Pancreas (tissue), 10 donors: ENCODE data around the gene GPRASP3. TPM values are rescaled to one million over a fixed set of nuclear protein-coding genes. Genes with fewer than 3 reads are reported as not detected.

Experiments used
- ATAC-seq, 4 donors: fragments of 200-7000 bp; cut with Tn5 transposase; one replicate each; pipeline versions ENCODE4 v1.8.0 to v1.9.1; 2020; ENCODE audit warnings: mild to moderate bottlenecking in 4 of 4, moderate library complexity in 4 of 4
- DNase-seq, 6 donors: peaks; one replicate each; pipeline ENCODE4 v3.0.0-alpha.2; 2020
- FAIRE-seq: peaks from 2 replicates; lab custom pipeline; 2012; peaks lifted over from hg19 to GRCh38; lab: Jason Lieb, UNC
- H3K27ac ChIP-seq, 4 donors: fragments of 200-600 bp; sonication (generic); 1 replicate in 3 of 4; 2 replicates in 1 of 4; pipeline versions ENCODE4 v1.5.0 to v1.8.0; 2020
- H3K27me3 ChIP-seq, 4 donors: fragments of 200-600 bp; one replicate each; pipeline ENCODE4 v1.8.0; 2021
- H3K36me3 ChIP-seq, 3 donors: fragments of 200-600 bp; sonication (generic) in 1 of 3; one replicate each; pipeline versions ENCODE4 v1.5.0 to v1.8.0; 2020 to 2021
- H3K4me1 ChIP-seq, 3 donors: fragments of 200-600 bp; one replicate each; pipeline ENCODE4 v1.8.0; 2021
- H3K4me3 ChIP-seq, 4 donors: fragments of 200-600 bp; sonication (generic) in 2 of 4; one replicate each; pipeline versions ENCODE4 v1.5.0 to v1.8.0; 2020 to 2021
- H3K9me3 ChIP-seq, 4 donors: fragments of 200-600 bp; one replicate each; pipeline ENCODE4 v1.8.0; 2021
- WGBS, 2 donors: extraction: QIAGEN DNeasy Blood & Tissue Kit; methylation state at CpG; one replicate each; pipeline ENCODE4 v1.1.7; 2013; 5-methylcytosine and 5-hydroxymethylcytosine counted together
- intact Hi-C, 3 donors: fragments of 100-400 bp; cut with DNase I; formaldehyde crosslinking; loops; one replicate each; pipeline versions ENCODE4 v1.11.1 to v1.14.2; 2022
- polyA plus RNA-seq, 2 donors: library from polyadenylated mRNA; stranded (reverse); fragments of 200-250 nt; gene quantifications; one replicate each; pipeline ENCODE4 v1.2.3, GENCODE V29; 2013
- total RNA-seq, 6 donors: library from RNA; stranded (reverse); fragmentation: NEBNext Ultra II Directional in 4 of 6; extraction: Animal tissue kit (Norgen Biotek cat#: 25700) in 4 of 6; gene quantifications; one replicate each; pipeline versions ENCODE4 v1.2.1 to v1.2.4, GENCODE V29; 2021 to 2023
- TF ChIP-seq, protein P1 (sequence below), 4 donors: fragments of 200-600 bp; sonication (generic) in 3 of 4; IDR thresholded peaks; one replicate each; pipeline versions ENCODE4 v1.5.0 to v1.8.0; 2021; ENCODE audit warnings: antibody characterized with exemption in 4 of 4
- donor health status: healthy with polysubstance abuse.
- donor health status: DM: no; HTN: no; CAD: no; lungs with moderate emphysema.
- donor health status: DM: no; HTN: no; CAD: no.
- donor health status: control.
- donor health status: control.
- donor health status: Bipolar disorder and iron deficiency.
- donor health status: DM: yes; HTN: yes; CAD: no.
- donor health status: DM: no; HTN: no; CAD: no.
- donor health status: DM: no; HTN: no; CAD: no.
- donor health status: DM: yes; HTN: yes; CAD: no.

The GPRASP3 gene
- total and polyA plus RNA-seq, 8 donors, result 0.57 to 3.6 (median 2.5) TPM

DNA sequence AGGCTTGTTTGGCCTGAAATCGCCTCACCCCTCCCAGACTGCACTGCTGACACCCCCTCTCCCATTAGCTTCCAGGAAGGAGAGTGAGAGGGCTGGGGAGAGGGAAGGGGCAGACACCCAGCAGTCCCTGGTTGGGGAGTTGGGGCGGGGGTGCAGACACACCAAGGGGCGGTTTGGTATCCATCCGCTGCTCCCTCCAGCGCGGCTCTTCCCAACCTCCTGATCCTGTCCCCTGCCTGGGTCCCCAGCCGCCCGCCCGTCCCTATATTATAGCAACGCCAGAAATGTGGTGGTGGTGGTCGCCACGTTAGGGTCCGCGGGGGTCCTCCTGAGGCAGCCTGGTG, 24.9 kb downstream of the GPRASP3 start:
- H3K4me1 ChIP-seq, result no peaks in the 10 kb centered on the region
- TF ChIP-seq, protein P1, sequence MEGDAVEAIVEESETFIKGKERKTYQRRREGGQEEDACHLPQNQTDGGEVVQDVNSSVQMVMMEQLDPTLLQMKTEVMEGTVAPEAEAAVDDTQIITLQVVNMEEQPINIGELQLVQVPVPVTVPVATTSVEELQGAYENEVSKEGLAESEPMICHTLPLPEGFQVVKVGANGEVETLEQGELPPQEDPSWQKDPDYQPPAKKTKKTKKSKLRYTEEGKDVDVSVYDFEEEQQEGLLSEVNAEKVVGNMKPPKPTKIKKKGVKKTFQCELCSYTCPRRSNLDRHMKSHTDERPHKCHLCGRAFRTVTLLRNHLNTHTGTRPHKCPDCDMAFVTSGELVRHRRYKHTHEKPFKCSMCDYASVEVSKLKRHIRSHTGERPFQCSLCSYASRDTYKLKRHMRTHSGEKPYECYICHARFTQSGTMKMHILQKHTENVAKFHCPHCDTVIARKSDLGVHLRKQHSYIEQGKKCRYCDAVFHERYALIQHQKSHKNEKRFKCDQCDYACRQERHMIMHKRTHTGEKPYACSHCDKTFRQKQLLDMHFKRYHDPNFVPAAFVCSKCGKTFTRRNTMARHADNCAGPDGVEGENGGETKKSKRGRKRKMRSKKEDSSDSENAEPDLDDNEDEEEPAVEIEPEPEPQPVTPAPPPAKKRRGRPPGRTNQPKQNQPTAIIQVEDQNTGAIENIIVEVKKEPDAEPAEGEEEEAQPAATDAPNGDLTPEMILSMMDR (IDR thresholded peaks at IDR 0.05), result no peak
- no peaks in the 10 kb centered on the region for H3K36me3 ChIP-seq
- ATAC-seq, result peak in 1 of 4 donors; percentile 30
- DNase-seq, result peak in 1 of 6 donors; percentile 54
- no peak overlapping the region for H3K27ac ChIP-seq
- no peaks in the 10 kb centered on the region for H3K9me3 ChIP-seq
- no peaks in the 10 kb centered on the region for H3K27me3 ChIP-seq
- WGBS, 2 donors, result 43 to 46% methylated on average over 12 to 14 of the region's 14 CpGs
- intact Hi-C loops, result no loop called here
- peak overlapping the region in 3 of 4 donors; percentile 12 to 50 (median 42) for H3K4me3 ChIP-seq
- FAIRE-seq, result no peak

DNA sequence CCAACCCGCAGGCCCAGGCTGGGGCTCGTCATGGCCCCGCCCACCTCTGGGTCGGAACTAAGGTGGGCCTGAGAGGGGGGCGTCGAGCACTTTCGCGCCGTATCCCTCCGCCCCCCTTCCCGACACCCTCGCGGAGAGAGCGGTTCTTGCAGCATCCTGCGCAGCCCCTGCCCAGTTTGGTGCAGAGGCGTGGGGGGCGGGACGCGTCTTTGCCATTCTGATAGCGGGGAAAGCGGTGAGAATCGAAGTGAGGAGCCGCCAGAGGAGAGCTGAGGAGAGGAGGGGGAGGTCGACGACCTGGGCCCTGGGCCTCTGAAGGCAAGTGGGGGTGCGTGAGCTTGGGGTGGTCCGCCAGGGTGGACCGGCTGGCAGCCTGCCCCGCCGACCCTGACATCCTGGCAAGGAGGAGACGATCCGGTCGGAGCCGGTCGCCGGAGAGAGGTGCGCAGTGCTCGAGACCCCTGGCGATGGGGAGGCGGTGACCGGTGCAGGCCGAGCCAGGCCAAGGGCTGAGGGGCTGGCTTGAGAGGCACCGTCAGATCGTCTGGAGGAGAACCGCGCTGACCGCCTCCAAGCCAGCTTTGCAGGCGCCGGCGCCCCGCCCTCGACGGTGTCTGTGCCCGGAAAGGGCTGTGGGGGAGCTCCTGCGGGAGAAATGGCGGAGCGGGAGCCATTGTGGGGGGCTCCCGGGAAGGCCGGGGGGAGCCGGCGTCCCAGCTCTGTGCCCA, 25.5 kb downstream of the GPRASP3 start:
- ATAC-seq (peak; percentile 71 to 93 (median 84)), DNase-seq (peak; percentile 15 to 79 (median 40)), FAIRE-seq (no peak)
- TF ChIP-seq, protein P1 (IDR thresholded peaks at IDR 0.05), result no peak
- intact Hi-C loops, result no loop called here
- no peaks in the 10 kb centered on the region for H3K4me1 ChIP-seq
- peak overlapping the region; percentile 12 to 50 (median 36) for H3K4me3 ChIP-seq
- H3K9me3 ChIP-seq, result no peaks in the 10 kb centered on the region
- WGBS, 2 donors, result 2 to 29% methylated on average over 38 to 61 of the region's 61 CpGs
- no peaks in the 10 kb centered on the region for H3K27me3 ChIP-seq
- H3K36me3 ChIP-seq, result no peaks in the 10 kb centered on the region
- no peak overlapping the region for H3K27ac ChIP-seq

DNA sequence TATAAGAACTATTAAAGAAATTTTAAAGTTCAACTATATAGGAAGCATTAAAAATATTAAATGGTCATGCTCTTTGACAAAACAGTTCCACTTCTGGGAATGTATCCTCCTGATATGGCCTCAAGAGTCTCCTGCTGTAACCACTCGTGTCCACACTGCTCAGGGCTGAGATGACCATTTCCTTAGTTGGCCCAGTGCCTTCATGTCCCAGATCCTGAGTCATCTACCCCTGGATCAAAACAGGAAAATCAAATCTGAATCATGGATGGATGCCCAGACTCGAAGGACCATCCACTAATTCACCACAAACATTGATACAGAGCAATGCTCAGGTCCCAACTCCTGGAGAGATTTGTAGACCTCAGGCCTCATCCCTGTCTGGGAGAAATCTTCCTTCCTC, 44.7 kb downstream of the GPRASP3 start:
- WGBS, 2 donors, result 52 to 74% methylated on average over 2 of the region's 2 CpGs
- Histone ChIP-seq H3K4me1 (peaks cover 0 to 5% (median 0%) of the 10 kb centered on the region in 3 donors), H3K4me3 (no peak overlapping the region), H3K27ac (no peak overlapping the region), H3K9me3 (no peaks in the 10 kb centered on the region), H3K27me3 (no peaks in the 10 kb centered on the region), H3K36me3 (no peaks in the 10 kb centered on the region)
- intact Hi-C loops, result no loop called here
- ATAC-seq (no peak), DNase-seq (no peak), FAIRE-seq (no peak)
- TF ChIP-seq, protein P1 (IDR thresholded peaks at IDR 0.05), result no peak

DNA sequence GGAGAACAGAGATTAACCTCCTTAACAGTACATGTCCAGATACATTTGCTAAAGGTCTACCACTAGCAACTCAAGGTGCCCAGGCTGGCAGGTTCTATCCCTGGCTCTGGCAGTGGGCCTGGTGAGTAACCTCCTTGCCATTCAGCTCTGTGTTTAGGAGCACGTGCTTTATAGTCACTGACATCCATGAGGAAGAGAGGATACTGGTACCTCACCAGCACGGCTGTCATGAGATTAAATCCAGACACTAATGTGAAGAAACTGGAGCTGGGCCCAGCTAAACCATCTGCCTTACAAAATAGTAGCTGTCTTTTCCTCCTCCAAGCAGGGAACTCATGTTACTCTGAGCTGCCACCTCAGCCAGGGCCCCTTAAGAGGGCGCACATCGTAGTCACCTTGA, 45.3 kb downstream of the GPRASP3 start:
- Histone ChIP-seq H3K4me1 (peaks cover 0 to 5% (median 0%) of the 10 kb centered on the region in 3 donors), H3K27ac (no peak overlapping the region), H3K27me3 (no peaks in the 10 kb centered on the region), H3K36me3 (no peaks in the 10 kb centered on the region), H3K9me3 (no peaks in the 10 kb centered on the region), H3K4me3 (no peak overlapping the region)
- FAIRE-seq (no peak), ATAC-seq (no peak), DNase-seq (no peak)
- TF ChIP-seq, protein P1 (IDR thresholded peaks at IDR 0.05), result no peak
- intact Hi-C loops, result no loop called here
- 64 to 76% methylated on average over 4 of the region's 4 CpGs for WGBS, 2 donors

DNA sequence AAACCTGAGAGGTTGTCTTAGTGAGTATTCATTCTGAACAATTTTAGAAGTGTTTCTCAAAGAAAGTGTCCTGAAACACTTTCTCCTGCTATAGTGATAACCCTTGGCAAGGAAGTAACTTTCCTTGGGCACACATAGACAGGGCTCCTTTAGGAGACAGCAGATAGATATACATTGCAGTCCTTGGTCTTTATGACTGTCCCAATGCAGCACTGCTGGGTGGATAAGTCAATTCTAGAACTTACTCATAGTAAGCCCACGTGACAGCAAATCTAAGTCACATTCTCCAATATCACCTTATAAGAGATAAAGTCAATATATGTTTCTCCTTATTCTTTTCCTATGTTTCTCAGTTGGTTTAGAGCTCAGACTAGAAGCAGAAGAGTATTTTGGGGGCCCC, 46.7 kb downstream of the GPRASP3 start:
- WGBS, 2 donors, result 67 to 78% methylated on average over 1 of the region's 1 CpG
- intact Hi-C loops, result no loop called here
- Histone ChIP-seq H3K27me3 (no peaks in the 10 kb centered on the region), H3K4me3 (no peak overlapping the region), H3K4me1 (peaks cover 0 to 5% (median 0%) of the 10 kb centered on the region in 3 donors), H3K27ac (no peak overlapping the region), H3K9me3 (no peaks in the 10 kb centered on the region), H3K36me3 (no peaks in the 10 kb centered on the region)
- FAIRE-seq, result no peak
- ATAC-seq, result no peak
- TF ChIP-seq, protein P1 (IDR thresholded peaks at IDR 0.05), result no peak
- DNase-seq, result no peak
